BLaER1 (cell line): ENCODE measurements around the gene GGT5.

Experiments
- H3K27ac ChIP-seq: shearing (Covaris generic); formaldehyde crosslinking; 2 replicates; pipeline ENCODE4 v1.8.1; 2022
- H3K27me3 ChIP-seq: shearing (Covaris generic); formaldehyde crosslinking; 2 replicates; pipeline ENCODE4 v1.8.1; 2022
- H3K36me3 ChIP-seq: shearing (Covaris generic); formaldehyde crosslinking; 2 replicates; pipeline ENCODE4 v1.8.1; 2022
- H3K4me1 ChIP-seq: shearing (Covaris generic); formaldehyde crosslinking; 2 replicates; pipeline ENCODE4 v1.8.1; 2022
- H3K4me2 ChIP-seq: shearing (Covaris generic); formaldehyde crosslinking; 2 replicates; pipeline ENCODE4 v1.8.1; 2022
- H3K4me3 ChIP-seq: shearing (Covaris generic); formaldehyde crosslinking; 2 replicates; pipeline ENCODE4 v1.8.1; 2022
- H3K9ac ChIP-seq: shearing (Covaris generic); formaldehyde crosslinking; 2 replicates; pipeline ENCODE4 v1.8.1; 2022
- H3K9me3 ChIP-seq: shearing (Covaris generic); formaldehyde crosslinking; 2 replicates; pipeline ENCODE4 v1.8.1; 2022
- H4K20me1 ChIP-seq: shearing (Covaris generic); formaldehyde crosslinking; 2 replicates; pipeline ENCODE4 v1.8.1; 2022
- Cebpa-rat ChIP-seq: shearing (Covaris generic); IDR thresholded peaks from 2 replicates; pipeline ENCODE4 v1.8.1; 2022

The GGT5 gene

DNA sequence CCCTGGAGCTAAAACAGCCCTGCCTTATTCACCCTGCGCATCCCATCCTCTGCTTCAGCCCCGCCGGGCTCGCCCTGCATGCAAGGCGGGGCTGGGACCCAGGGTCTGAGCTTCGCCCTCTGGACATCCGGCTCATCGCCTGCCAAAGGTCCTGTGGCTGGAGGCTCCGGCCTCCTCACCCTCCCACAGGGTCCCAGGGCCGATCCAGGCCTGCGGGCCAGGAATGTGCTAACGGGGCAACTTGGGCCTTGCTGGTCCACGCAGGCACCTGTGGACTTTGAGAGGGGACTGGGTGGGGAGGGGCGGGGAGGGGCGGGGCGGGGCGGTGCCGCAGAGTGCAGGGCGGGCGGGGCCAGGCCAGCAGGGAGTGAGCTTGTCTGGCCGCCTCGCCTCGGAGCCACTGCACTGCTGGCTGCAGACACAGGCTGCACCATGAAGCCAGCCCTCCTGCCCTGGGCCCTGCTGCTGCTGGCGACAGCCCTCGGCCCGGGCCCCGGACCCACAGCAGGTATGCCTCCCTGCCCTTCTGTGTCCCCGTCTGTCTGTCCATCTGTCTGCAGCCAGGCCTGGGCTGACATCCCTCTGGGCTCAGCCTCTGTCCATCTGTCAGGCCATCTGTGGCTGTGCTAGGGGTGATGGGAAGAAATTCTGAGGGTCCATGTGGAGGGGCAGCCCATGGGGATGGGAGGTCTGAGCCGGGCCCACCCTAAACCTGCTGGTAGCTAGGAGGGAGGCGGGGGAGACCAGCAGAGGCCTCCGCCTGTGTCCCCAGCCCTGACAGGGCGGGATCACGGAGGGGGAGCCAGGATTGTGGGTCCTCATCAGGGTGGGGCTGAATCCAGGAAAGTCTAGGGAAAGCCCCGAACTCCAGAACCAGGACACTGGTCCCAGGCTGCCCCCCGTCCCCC lies 63.5 kb downstream of the GGT5 start, which contains the start of gene SUSD2:
Gene SUSD2, plus strand, starts transcription at position 400 of the 908 bp plus-strand sequence. Its CDS starts 33 bp downstream, at position 433.
- H3K4me1 ChIP-seq: peaks cover 31% of the 10 kb centered on the region
- no peaks in the 10 kb centered on the region for H4K20me1 ChIP-seq
- no peak for TF ChIP-seq Cebpa-rat
- 0 out of 2 replicates have a peak within 1 kb of the TSS, but pooled peaks have one; percentile 18 for H3K27ac ChIP-seq
- peaks cover 20% of the 10 kb centered on the region for H3K36me3 ChIP-seq
- no peaks in the 10 kb centered on the region for H3K27me3 ChIP-seq
- no peaks in the 10 kb centered on the region for H3K9me3 ChIP-seq
- H3K9ac ChIP-seq: no peak within 1 kb of the TSS
- H3K4me3 ChIP-seq: no peak within 1 kb of the TSS
- peak within 1 kb of the TSS; percentile 34 for H3K4me2 ChIP-seq

DNA sequence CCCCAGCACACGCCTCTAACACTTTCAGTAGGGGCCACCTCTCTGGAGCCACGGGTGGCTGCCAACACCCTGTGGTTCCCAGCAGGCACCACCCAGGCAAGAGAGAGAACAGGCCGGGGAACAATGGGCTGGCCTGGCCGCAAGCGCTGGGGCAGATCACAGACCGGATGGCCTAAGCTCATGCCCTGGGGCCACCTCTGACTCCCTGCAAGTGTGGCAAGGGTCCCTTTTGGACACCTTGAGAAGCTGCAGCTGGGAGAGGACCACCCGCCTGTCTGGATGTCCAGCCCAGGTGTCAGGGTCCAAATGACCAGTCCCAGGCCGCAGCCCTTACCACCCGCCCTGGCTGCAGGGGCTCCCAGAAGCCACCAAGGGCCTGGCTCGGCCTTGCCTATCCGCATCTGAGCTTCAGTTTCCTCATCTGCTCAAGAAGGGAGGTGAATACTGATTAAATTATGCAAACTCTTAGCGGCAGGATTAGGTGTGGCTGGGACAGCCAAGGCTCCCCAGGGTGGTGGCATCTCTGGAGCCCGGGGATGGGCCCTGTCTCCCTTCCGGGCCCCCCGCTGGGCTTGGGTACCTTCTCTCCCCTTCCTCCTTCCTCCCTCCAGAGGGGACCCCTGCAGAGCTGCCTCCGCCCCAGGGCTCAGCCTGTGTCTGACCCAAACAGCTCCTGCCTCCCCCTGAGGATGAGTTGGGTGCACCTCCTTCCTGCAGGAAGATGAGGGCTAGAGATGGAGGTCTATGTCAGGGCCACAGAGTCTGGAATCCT lies 64.4 kb downstream of the GGT5 start:
- H3K4me2 ChIP-seq: no peak overlapping the region
- H3K4me3 ChIP-seq: no peak overlapping the region
- no peaks in the 10 kb centered on the region for H3K27me3 ChIP-seq
- H4K20me1 ChIP-seq: no peaks in the 10 kb centered on the region
- H3K36me3 ChIP-seq: peaks cover 29% of the 10 kb centered on the region
- H3K9me3 ChIP-seq: no peaks in the 10 kb centered on the region
- no peak overlapping the region for H3K9ac ChIP-seq
- TF ChIP-seq Cebpa-rat: no peak
- H3K27ac ChIP-seq: no peak overlapping the region
- peaks cover 31% of the 10 kb centered on the region for H3K4me1 ChIP-seq

DNA sequence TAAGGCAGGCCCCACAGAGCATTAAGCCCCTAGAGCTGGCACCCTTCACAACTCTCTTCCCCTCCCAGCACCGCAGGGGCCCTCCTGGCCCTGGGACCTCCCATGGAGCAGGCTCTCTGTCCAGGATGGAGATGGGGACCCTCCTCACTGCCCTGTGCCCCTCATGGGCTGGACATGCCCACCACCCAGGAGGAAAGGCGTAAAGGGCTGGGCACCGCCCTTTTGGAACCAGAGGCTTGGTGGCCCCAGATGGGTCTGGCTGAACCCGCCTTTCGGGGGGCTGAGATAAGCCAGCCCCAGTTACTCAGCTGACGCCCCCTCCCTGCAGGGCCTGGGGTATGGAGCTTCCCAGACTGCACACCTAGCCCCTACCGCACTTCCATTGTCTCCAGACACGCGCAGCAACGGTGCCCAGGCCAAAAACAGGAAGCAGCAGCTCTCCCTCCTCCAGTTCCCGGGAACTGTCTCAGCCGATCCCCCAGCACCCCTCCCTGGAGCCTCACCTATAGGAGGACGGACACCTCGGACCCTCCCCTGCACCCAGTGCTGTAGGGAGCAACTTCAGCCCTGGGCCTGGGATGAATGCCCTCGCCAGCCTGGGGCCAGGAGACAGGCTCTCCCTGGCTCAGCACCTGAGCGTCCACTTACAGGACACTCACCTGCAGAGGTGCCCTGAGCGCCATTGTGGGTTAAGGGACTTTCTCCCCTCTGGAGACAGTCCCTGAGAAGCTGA lies 65.2 kb downstream of the GGT5 start:
- H3K4me2 ChIP-seq: no peak overlapping the region
- peaks cover 35% of the 10 kb centered on the region for H3K4me1 ChIP-seq
- no peaks in the 10 kb centered on the region for H3K27me3 ChIP-seq
- no peak overlapping the region for H3K9ac ChIP-seq
- TF ChIP-seq Cebpa-rat: no peak
- no peak overlapping the region for H3K27ac ChIP-seq
- peaks cover 33% of the 10 kb centered on the region for H3K36me3 ChIP-seq
- 0 out of 2 replicates have a peak, but pooled peaks cover 5% of the 10 kb centered on the region for H4K20me1 ChIP-seq
- no peak overlapping the region for H3K4me3 ChIP-seq
- H3K9me3 ChIP-seq: no peaks in the 10 kb centered on the region

DNA sequence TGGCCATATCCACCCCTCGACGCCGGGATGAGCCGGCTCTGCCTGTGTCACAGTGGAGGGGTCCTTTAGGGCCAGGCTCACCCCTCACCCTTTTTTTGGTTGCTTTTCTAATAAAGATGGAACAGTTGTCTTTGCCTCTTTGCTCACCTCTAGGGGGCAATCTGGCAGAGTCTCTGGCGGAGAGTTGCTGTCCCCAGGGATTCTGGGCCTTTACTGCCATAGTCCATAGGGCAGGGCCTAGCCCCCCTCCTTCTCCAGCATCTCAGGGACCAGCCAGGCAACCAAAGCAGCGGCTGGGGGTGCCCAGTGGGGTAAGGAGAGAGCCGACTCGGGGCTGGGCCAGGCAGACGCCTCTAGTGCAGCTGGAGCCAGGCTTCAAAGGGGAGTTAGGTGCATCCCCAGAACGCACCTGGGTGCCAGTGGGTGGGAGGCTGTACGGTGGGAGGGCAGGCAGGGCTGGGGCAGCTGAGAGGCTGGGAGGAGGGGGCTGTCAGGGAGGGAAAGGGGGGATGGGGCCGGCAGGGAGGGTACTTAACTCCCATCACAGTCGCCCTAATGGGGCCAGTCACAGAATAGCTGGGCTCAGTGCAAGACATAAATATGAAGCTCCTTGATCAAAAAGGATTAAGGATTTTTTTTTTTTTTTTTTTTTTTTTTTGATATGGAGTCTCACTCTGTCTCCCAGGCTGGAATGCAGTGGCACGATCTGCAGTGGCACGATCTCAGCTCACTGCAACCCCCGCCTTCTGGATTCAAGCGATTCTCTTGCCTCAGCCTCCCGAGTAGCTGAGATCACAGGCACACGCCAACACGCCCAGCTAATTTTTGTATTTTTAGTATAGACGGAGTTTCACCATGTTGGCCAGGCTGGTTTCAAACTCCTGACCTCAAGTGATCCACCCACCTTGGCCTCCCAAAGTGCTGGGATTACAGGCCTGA lies 66.1 kb downstream of the GGT5 start:
- H3K27me3 ChIP-seq: no peaks in the 10 kb centered on the region
- no peak overlapping the region for H3K27ac ChIP-seq
- no peaks in the 10 kb centered on the region for H3K9me3 ChIP-seq
- H3K4me3 ChIP-seq: no peak overlapping the region
- H3K4me2 ChIP-seq: no peak overlapping the region
- peaks cover 42% of the 10 kb centered on the region for H3K36me3 ChIP-seq
- peaks cover 34% of the 10 kb centered on the region for H3K4me1 ChIP-seq
- 0 out of 2 replicates have a peak, but pooled peaks cover 12% of the 10 kb centered on the region for H4K20me1 ChIP-seq
- TF ChIP-seq Cebpa-rat: no peak
- H3K9ac ChIP-seq: no peak overlapping the region

DNA sequence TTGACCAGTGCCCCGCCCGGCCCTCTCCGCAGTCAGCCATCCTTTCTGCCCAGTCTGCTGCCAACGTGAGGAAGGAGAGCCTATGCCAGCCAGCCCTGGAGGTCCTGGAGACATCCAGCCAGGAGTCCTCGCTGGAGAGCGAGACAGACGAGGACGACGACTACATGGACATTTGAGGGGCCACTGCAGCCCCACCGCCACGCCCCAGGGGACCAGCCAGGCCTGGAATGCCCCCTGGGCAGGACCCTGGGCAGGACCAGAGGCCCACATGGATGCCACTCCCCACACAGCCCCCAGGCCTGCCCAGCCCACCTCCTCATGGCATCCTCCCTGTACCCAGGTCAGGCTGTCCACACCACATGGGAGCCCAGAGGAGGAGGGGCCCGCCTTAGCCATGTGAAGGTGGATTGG lies 66.9 kb downstream of the GGT5 start:
- H3K9ac ChIP-seq: no peak overlapping the region
- peaks cover 26% of the 10 kb centered on the region for H3K4me1 ChIP-seq
- H3K4me2 ChIP-seq: no peak overlapping the region
- no peaks in the 10 kb centered on the region for H3K9me3 ChIP-seq
- H3K27ac ChIP-seq: no peak overlapping the region
- 0 out of 2 replicates have a peak, but pooled peaks cover 12% of the 10 kb centered on the region for H4K20me1 ChIP-seq
- no peak overlapping the region for H3K4me3 ChIP-seq
- peaks cover 49% of the 10 kb centered on the region for H3K36me3 ChIP-seq
- no peak for TF ChIP-seq Cebpa-rat
- H3K27me3 ChIP-seq: no peaks in the 10 kb centered on the region

DNA sequence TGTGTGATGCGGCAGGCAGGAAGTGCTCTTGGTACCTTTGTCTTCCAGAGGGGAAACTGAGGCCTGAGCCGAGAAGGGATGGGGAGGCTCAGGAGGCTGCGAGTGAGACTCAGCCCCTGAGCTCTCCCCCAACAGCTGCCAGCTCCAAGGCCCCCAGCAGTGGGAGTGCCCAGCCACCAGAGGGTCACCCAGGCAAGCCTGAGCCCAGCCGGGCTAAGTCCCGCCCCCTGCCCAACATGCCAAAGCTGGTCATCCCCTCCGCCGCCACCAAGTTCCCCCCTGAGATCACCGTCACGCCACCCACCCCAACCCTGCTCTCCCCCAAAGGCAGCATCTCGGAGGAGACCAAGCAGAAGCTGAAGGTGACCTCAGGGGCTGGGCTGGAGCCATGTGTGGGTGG lies 67.4 kb downstream of the GGT5 start:
- Histone ChIP-seq H3K27me3 (no peaks in the 10 kb centered on the region), H3K36me3 (peaks cover 55% of the 10 kb centered on the region), H3K9me3 (no peaks in the 10 kb centered on the region), H3K9ac (no peak overlapping the region), H4K20me1 (0 out of 2 replicates have a peak, but pooled peaks cover 16% of the 10 kb centered on the region), H3K27ac (no peak overlapping the region), H3K4me1 (peaks cover 21% of the 10 kb centered on the region), H3K4me2 (no peak overlapping the region), H3K4me3 (no peak overlapping the region)
- TF ChIP-seq Cebpa-rat: no peak

DNA sequence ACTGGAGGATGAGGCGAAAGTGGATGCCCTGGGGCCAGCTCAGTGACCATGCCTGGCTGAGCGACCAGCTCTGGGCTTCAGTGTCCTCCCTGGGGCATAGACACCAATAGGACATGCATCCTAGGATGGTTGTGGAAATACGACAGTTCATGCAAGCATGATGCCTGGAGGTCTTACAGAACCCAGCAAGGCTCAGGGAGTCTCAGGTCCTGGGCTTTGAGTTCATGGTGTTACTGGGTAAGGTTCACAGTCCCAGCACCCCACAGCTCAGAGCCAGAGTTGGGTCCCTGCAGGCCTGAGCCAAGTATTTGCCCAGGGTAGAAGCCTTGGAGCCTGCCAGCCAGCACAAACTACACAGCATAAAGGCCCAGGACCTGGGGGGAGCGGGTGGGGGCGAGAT lies 67.8 kb downstream of the GGT5 start:
- no peaks in the 10 kb centered on the region for H3K9me3 ChIP-seq
- H3K9ac ChIP-seq: no peak overlapping the region
- H3K36me3 ChIP-seq: peaks cover 59% of the 10 kb centered on the region
- no peaks in the 10 kb centered on the region for H3K27me3 ChIP-seq
- no peak overlapping the region for H3K4me3 ChIP-seq
- H3K4me2 ChIP-seq: no peak overlapping the region
- H3K4me1 ChIP-seq: peaks cover 16% of the 10 kb centered on the region
- no peak overlapping the region for H3K27ac ChIP-seq
- H4K20me1 ChIP-seq: 0 out of 2 replicates have a peak, but pooled peaks cover 20% of the 10 kb centered on the region
- TF ChIP-seq Cebpa-rat: no peak

DNA sequence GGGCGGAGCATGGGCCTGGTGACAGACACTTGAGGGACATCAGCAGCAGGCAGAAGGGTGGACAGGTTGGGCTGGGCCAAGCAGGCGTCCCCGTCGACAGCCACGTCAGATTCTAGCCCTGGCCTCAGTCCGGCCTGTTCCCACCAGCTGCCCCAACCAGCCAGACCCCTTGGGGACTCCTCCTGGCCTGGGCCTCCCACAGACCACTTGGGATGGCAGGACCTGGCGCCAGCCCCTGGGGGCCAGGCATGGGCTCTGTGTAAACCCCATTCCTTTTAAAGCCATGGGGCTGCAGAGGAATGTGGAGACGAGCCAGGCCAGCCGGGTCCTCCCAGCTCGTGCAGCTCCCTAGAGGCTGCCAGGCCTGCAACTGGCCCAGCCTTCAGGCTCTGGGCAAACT lies 68.3 kb downstream of the GGT5 start:
- no peak overlapping the region for H3K4me3 ChIP-seq
- no peak overlapping the region for H3K9ac ChIP-seq
- H3K27me3 ChIP-seq: no peaks in the 10 kb centered on the region
- peaks cover 63% of the 10 kb centered on the region for H3K36me3 ChIP-seq
- no peak overlapping the region for H3K27ac ChIP-seq
- no peaks in the 10 kb centered on the region for H3K9me3 ChIP-seq
- no peak for TF ChIP-seq Cebpa-rat
- 0 out of 2 replicates have a peak, but pooled peaks cover 22% of the 10 kb centered on the region for H4K20me1 ChIP-seq
- peaks cover 16% of the 10 kb centered on the region for H3K4me1 ChIP-seq
- H3K4me2 ChIP-seq: no peak overlapping the region
